HepG2 (cell line): ENCODE measurements around the gene CNPY1. TPM values are rescaled to one million over a fixed set of nuclear protein-coding genes. Genes with fewer than 3 reads are reported as not detected.
A peak's percentile ranks its signal among the peaks of the same experiment; 100 is the strongest.

Experiments
- ATAC-seq: fragments of 200-7000 bp; cut with Tn5 transposase; 3 replicates; pipeline ENCODE4 v1.9.1; 2020; ENCODE audit warnings: mild to moderate bottlenecking, moderate library complexity
- BruUV-seq: library from RNA; stranded (reverse); fragments of 400-500 nt; replicated peaks from 2 replicates; lab custom pipeline; 2021; lab: Mats Ljungman, UMichigan
- CTCF ChIA-PET: fragments of 300-600 bp; formaldehyde crosslinking; extraction: SDS; loops from one replicate; lab custom pipeline; 2021; ENCODE audit warnings: low total read pairs, inconsistent platforms, low intra/inter-chr PET ratio; lab: Yijun Ruan, JAX
- POLR2A ChIA-PET: fragments of 350-600 bp; sonication (Branson Sonifier 250); formaldehyde crosslinking; loops from one replicate; lab custom pipeline; 2020; ENCODE audit warnings: antibody characterized with exemption, inconsistent platforms; lab: Yijun Ruan, JAX
- DNase-seq: peaks from one replicate; pipeline ENCODE4 v3.0.0-alpha.2; 2015; ENCODE audit warnings: low spot score
- FAIRE-seq: peaks from 3 replicates; lab custom pipeline; 2011; peaks lifted over from hg19 to GRCh38; lab: Jason Lieb, UNC
- H2AFZ ChIP-seq: one replicate; pipeline ENCODE4 v1.6.1; 2011; ENCODE audit warnings: low read length, inconsistent platforms
- H3K27ac ChIP-seq: fragments of 300-600 bp; 3 replicates; pipeline ENCODE4 v1.8.0; 2011; ENCODE audit warnings: mixed run types, mild to moderate bottlenecking, mixed read lengths, low read length, inconsistent platforms; ENCODE audit not compliant: insufficient read depth; ENCODE audit errors: extremely low read length
- H3K27me3 ChIP-seq, 2 experiments: fragments of 200-600 bp in 1 of 2; 2 replicates in 1 of 2; 3 replicates in 1 of 2; pipeline versions ENCODE4 v1.6.0 to v1.8.0; 2011; ENCODE audit warnings: low read length in 2 of 2, mild to moderate bottlenecking in 2 of 2, moderate library complexity in 2 of 2, inconsistent platforms in 1 of 2; ENCODE audit not compliant: insufficient read depth in 2 of 2, control insufficient read depth in 1 of 2
- H3K36me3 ChIP-seq, 2 experiments: fragments of 200-600 bp in 1 of 2; replicated peaks in 1 of 2; 2 replicates in 1 of 2; 3 replicates in 1 of 2; pipeline versions ENCODE4 v1.5.1 to v1.8.0; 2011; ENCODE audit warnings: low read length in 2 of 2, inconsistent platforms in 1 of 2; ENCODE audit not compliant: insufficient read depth in 2 of 2, control insufficient read depth in 1 of 2
- H3K4me1 ChIP-seq: 2 replicates; pipeline ENCODE4 v1.5.1; 2012; ENCODE audit warnings: low read length, inconsistent platforms; ENCODE audit not compliant: insufficient read depth
- H3K4me2 ChIP-seq: 2 replicates; pipeline ENCODE4 v1.6.0; 2011; ENCODE audit warnings: low read depth, low read length, inconsistent platforms
- H3K4me3 ChIP-seq, 3 experiments: fragments of 200-600 bp in 1 of 3; sonication (generic), shearing (Covaris generic) in 1 of 3; replicated peaks in 1 of 3; 2 replicates each; pipeline ENCODE4 v1.5.1; 2011 to 2016; ENCODE audit warnings: low read length in 3 of 3, inconsistent platforms in 2 of 3, low read depth in 2 of 3, mild to moderate bottlenecking in 2 of 3, control low read depth in 1 of 3, mixed read lengths in 1 of 3; ENCODE audit not compliant: insufficient read depth in 1 of 3
- H3K79me2 ChIP-seq: one replicate; pipeline ENCODE4 v1.6.1; 2011; ENCODE audit warnings: low read length, inconsistent platforms; ENCODE audit not compliant: insufficient read depth
- H3K9ac ChIP-seq: 2 replicates; pipeline ENCODE4 v1.6.0; 2011; ENCODE audit warnings: mild to moderate bottlenecking, low read depth, low read length, inconsistent platforms; ENCODE audit not compliant: insufficient read depth
- H3K9me3 ChIP-seq: 2 replicates; pipeline ENCODE4 v1.5.1; 2012; ENCODE audit warnings: mild to moderate bottlenecking, low read length
- H4K20me1 ChIP-seq: 2 replicates; pipeline ENCODE4 v1.6.0; 2011; ENCODE audit warnings: inconsistent platforms, mild to moderate bottlenecking, low read length, moderate library complexity; ENCODE audit not compliant: insufficient read depth
- BHLHE40 ChIP-seq: IDR thresholded peaks from 2 replicates; pipeline ENCODE4 v1.6.1; 2011; ENCODE audit warnings: low read length, improper control_type of control experiment
- CC2D1A ChIP-seq: sonication (generic); formaldehyde crosslinking; IDR thresholded peaks from 2 replicates; pipeline ENCODE4 v1.8.1; 2023; ENCODE audit warnings: mild to moderate bottlenecking, missing genetic modification reagents
- EZH2 ChIP-seq: conservative IDR thresholded peaks from 2 replicates; pipeline ENCODE4 v1.6.1; 2012; ENCODE audit warnings: mild to moderate bottlenecking, low read depth, low read length, moderate library complexity
- FOSL2 ChIP-seq: sonication (generic); formaldehyde crosslinking; IDR thresholded peaks from 2 replicates; pipeline ENCODE4 v1.4.0; 2020; ENCODE audit warnings: missing genetic modification reagents
- RARA ChIP-seq: IDR thresholded peaks from 2 replicates; pipeline ENCODE4 v1.6.1; 2016; ENCODE audit warnings: missing genetic modification reagents, missing compliant biosample characterization
- ZNF432 ChIP-seq: sonication (generic); formaldehyde crosslinking; IDR thresholded peaks from 2 replicates; pipeline ENCODE4 v1.5.0; 2020; ENCODE audit warnings: missing genetic modification reagents, mild to moderate bottlenecking, borderline replicate concordance
- WGBS: methylation state at CpG from one replicate; pipeline ENCODE4 v1.1.6; 2017; ENCODE audit warnings: low lambda C conversion rate; 5-methylcytosine and 5-hydroxymethylcytosine counted together
- in situ Hi-C: cut with HindIII; loops from 2 replicates; pipeline ENCODE4 v1.10.0; 2017; ENCODE audit warnings: low pct_unique_long_range_greater_than_20kb; ENCODE audit not compliant: extremely low pct_ligation_motif_present
- intact Hi-C: fragments of 100-400 bp; cut with micrococcal nuclease; formaldehyde crosslinking; loops from one replicate; pipeline ENCODE4 v1.10.0; 2022; ENCODE audit not compliant: unreplicated experiment
- polyA plus RNA-seq, 8 experiments: library from polyadenylated mRNA; depleted of rRNA in 3 of 8; stranded (reverse) in 7 of 8; unstranded in 1 of 8; fragments of >200 nt; fragmentation: Illumina TruSeq in 4 of 8; extraction: Trizol in 4 of 8; gene quantifications; 2 replicates each; pipeline versions ENCODE4 v1.2.1 to v1.2.3, GENCODE V29; 2011 to 2016; ENCODE audit warnings: low read depth in 4 of 8, missing spikeins in 1 of 8, mixed read lengths in 1 of 8; ENCODE audit not compliant: insufficient read depth in 1 of 8
- total RNA-seq, 5 experiments: library from RNA; depleted of rRNA; stranded (reverse); fragments of >200 nt; fragmentation: Illumina TruSeq; extraction: Trizol; gene quantifications; 2 replicates each; pipeline ENCODE4 v1.2.3, GENCODE V29; 2016; ENCODE audit warnings: low read depth in 1 of 5

CNPY1 gene
- total and polyA plus RNA-seq, 2 of the 13 experiments (the other 11 are each of a cell fraction or from before 2014, with no cell fraction given), result not detected

DNA sequence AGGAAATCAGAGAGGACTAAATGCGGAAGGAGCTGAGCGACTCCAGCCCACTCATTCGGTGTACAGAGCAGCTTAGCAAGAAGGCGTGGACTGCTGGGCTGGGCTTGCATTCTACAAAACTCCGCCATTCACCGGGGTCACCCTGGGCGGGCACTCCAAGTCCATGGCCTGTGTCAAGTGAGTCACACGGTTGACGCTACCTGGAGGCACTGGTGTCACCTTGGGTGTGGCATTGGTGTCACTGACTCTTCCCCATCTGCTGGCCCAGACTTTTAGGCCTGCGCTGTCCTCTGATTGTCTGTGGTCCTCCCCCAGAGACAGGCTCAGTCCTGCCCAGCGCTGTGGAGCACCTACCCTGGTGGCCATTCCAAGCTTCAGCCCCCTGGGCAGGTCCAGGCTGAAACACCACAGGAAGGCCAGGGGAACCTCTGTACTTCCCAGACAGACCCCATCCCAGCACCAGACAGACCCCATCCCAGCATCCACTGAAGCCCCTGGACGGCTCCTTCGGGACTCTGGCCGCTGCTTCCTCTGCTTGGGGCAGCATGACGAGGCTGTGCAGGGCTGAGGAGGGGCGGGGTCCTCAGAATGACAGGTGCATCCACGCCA is 30.6 kb upstream of the CNPY1 start:
- TF ChIP-seq FOSL2 (CRISPR knock-in tag), result peak; percentile 45
- peak; percentile 14; the same call in 1 of the 2 replicates for TF ChIP-seq RARA (CRISPR knock-in tag)
- TF ChIP-seq EZH2, result 0 out of 2 replicates have a peak, but pooled peaks have one; percentile 61
- TF ChIP-seq CC2D1A (CRISPR knock-in tag), result no peak
- Histone ChIP-seq H3K79me2 (no peaks in the 10 kb centered on the region), H3K27ac (no peak overlapping the region), H3K36me3 (no peaks in the 10 kb centered on the region), H3K4me2 (peak overlapping the region; percentile 40; the same call in 1 of the 2 replicates), H3K9me3 (no peaks in the 10 kb centered on the region), H3K27me3 (peaks cover 4 to 71% of the 10 kb centered on the region in 2 experiments), H3K4me1 (peaks cover 22% of the 10 kb centered on the region), H2AFZ (no peak overlapping the region), H3K4me3 (no peak overlapping the region), H3K9ac (no peak overlapping the region), H4K20me1 (no peaks in the 10 kb centered on the region)
- CTCF ChIA-PET, result no interaction called here
- 42% methylated on average over 10 of the region's 17 CpGs for WGBS
- DNase-seq (no peak), FAIRE-seq (no peak), ATAC-seq (peak; percentile 69)
- intact Hi-C loops, result no loop called here
- in situ Hi-C loops, result no loop called here
- POLR2A ChIA-PET, result no interaction called here
- BruUV-seq, result no TSS peak

DNA sequence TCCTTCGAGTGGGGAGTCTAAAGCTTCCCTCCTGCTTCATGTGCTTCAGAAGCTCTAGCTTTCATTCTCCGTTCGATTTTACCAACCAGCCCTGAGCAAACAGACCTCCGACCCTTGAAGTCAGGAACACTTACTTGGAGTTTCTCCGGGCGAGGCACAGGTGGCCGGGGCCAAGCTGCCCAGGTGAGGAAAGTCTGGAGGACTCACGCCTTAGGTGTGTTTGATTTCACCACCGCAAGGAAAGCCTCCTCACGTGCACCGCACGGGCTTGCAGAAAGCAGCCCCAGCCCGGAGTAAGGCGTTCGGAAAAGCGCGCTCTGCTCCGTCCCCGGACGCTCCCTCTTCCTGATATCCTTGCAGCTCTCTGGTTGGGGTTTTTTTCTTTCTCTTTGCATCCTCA is 30.1 kb upstream of the CNPY1 start:
- TF ChIP-seq BHLHE40 (peak; percentile 74), EZH2 (peak; percentile 77; the same call in 1 of the 2 replicates), ZNF432 (CRISPR knock-in tag) (no peak)
- H2AFZ ChIP-seq, result no peak overlapping the region
- ChIA-PET CTCF (no interaction called here), POLR2A (no interaction called here)
- H3K9me3 ChIP-seq, result no peaks in the 10 kb centered on the region
- DNase-seq (no peak), FAIRE-seq (no peak), ATAC-seq (peak; percentile 21; the same call in 1 of the 3 replicates)
- no peak overlapping the region for H3K9ac ChIP-seq
- no TSS peak for BruUV-seq
- H3K27ac ChIP-seq, result no peak overlapping the region
- in situ Hi-C loops, result no loop called here
- H3K4me3 ChIP-seq, result peak overlapping the region in 2 of 3 experiments; percentile 23 to 35; a peak in 2 of 6 replicates
- peaks cover 19% of the 10 kb centered on the region for H3K4me1 ChIP-seq
- intact Hi-C loops, result no loop called here
- H3K4me2 ChIP-seq, result peak overlapping the region; percentile 40
- H4K20me1 ChIP-seq, result no peaks in the 10 kb centered on the region
- H3K79me2 ChIP-seq, result no peaks in the 10 kb centered on the region
- H3K36me3 ChIP-seq, result no peaks in the 10 kb centered on the region
- H3K27me3 ChIP-seq, result peaks cover 4 to 70% of the 10 kb centered on the region in 2 experiments
- WGBS, result 14% methylated on average over 18 of the region's 20 CpGs
